SK-N-SH (cell line): ENCODE measurements around the gene ANO2. TPM values are rescaled to one million over a fixed set of nuclear protein-coding genes. Genes with fewer than 3 reads are reported as not detected.

Experiments used
- CTCF ChIA-PET: fragments of 300-600, 350-600 bp; formaldehyde crosslinking; extraction: SDS; loops from one replicate; lab custom pipeline; 2021; lab: Yijun Ruan, JAX
- POLR2A ChIA-PET: fragments of 350-600 bp; sonication (Branson Sonifier 250); formaldehyde crosslinking; extraction: SDS; loops from one replicate; lab custom pipeline; 2020; ENCODE audit warnings: antibody characterized with exemption, inconsistent platforms; lab: Yijun Ruan, JAX
- DNase-seq: peaks from one replicate; pipeline ENCODE4 v3.0.0; 2012
- H2AFZ ChIP-seq: fragments of 200-600 bp; sonication (generic); 2 replicates; pipeline ENCODE4 v1.8.1; 2016; ENCODE audit warnings: antibody characterized with exemption, mild to moderate bottlenecking, low read depth
- H3F3A ChIP-seq: fragments of 200-600 bp; sonication (generic); replicated peaks from 2 replicates; pipeline ENCODE3; 2016; ENCODE audit warnings: antibody characterized with exemption, mild to moderate bottlenecking; ENCODE audit not compliant: insufficient read depth
- H3K27ac ChIP-seq, 2 experiments: fragments of 200-500 bp in 1 of 2; fragments of 200-600 bp in 1 of 2; sonication (Bioruptor generic) in 1 of 2; sonication (generic), shearing (Covaris generic) in 1 of 2; 2 replicates each; pipeline versions ENCODE4 v1.5.1 to v1.6.1; 2014 to 2016; ENCODE audit warnings: low read depth in 2 of 2, inconsistent platforms in 1 of 2, low read length in 1 of 2, mild to moderate bottlenecking in 1 of 2, mixed read lengths in 1 of 2
- H3K27me3 ChIP-seq: fragments of 200-600 bp; sonication (generic), shearing (Covaris generic); 2 replicates; pipeline ENCODE4 v1.6.1; 2016; ENCODE audit warnings: mixed run types; ENCODE audit not compliant: insufficient read depth
- H3K36me3 ChIP-seq, 2 experiments: fragments of 200-500 bp in 1 of 2; fragments of 200-600 bp in 1 of 2; sonication (Bioruptor generic) in 1 of 2; sonication (generic) in 1 of 2; replicated peaks in 1 of 2; 2 replicates each; pipeline versions ENCODE3 to v1.5.1; 2014 to 2016; ENCODE audit warnings: low read length in 1 of 2, mild to moderate bottlenecking in 1 of 2; ENCODE audit not compliant: insufficient read depth in 2 of 2, control insufficient read depth in 1 of 2
- H3K4me1 ChIP-seq, 2 experiments: fragments of 200-500 bp in 1 of 2; fragments of 200-600 bp in 1 of 2; sonication (Bioruptor generic) in 1 of 2; sonication (generic), shearing (Covaris generic) in 1 of 2; 2 replicates each; pipeline versions ENCODE4 v1.5.1 to v1.6.1; 2014 to 2016; ENCODE audit warnings: low read depth in 1 of 2, low read length in 1 of 2, mixed run types in 1 of 2; ENCODE audit not compliant: insufficient read depth in 2 of 2, control insufficient read depth in 1 of 2
- H3K4me2 ChIP-seq: fragments of 200-600 bp; sonication (generic), shearing (Covaris generic); 2 replicates; pipeline ENCODE4 v1.6.1; 2017; ENCODE audit warnings: mixed run types
- H3K4me3 ChIP-seq, 2 experiments: fragments of 200-500 bp in 1 of 2; fragments of 200-600 bp in 1 of 2; sonication (Bioruptor generic) in 1 of 2; sonication (generic), shearing (Covaris generic) in 1 of 2; 2 replicates each; pipeline versions ENCODE4 v1.5.1 to v1.8.1; 2014 to 2016; ENCODE audit warnings: low read depth in 2 of 2, inconsistent platforms in 1 of 2, low read length in 1 of 2, mild to moderate bottlenecking in 1 of 2, mixed read lengths in 1 of 2, moderate library complexity in 1 of 2
- H3K79me2 ChIP-seq: fragments of 200-600 bp; sonication (generic); 2 replicates; pipeline ENCODE4 v1.8.1; 2017; ENCODE audit warnings: mild to moderate bottlenecking; ENCODE audit not compliant: insufficient read depth
- H3K9ac ChIP-seq: fragments of 200-600 bp; sonication (generic); 2 replicates; pipeline ENCODE4 v1.6.1; 2017; ENCODE audit warnings: mixed run types
- H3K9me2 ChIP-seq: fragments of 200-600 bp; sonication (generic); 2 replicates; pipeline ENCODE4 v1.6.1; 2017; ENCODE audit warnings: mixed run types
- H3K9me3 ChIP-seq: fragments of 200-600 bp; sonication (generic); 2 replicates; pipeline ENCODE4 v1.6.1; 2017; ENCODE audit warnings: mixed run types, mild to moderate bottlenecking, moderate library complexity
- H4K20me1 ChIP-seq: fragments of 200-600 bp; sonication (generic); 2 replicates; pipeline ENCODE4 v1.6.1; 2017; ENCODE audit warnings: mild to moderate bottlenecking, mixed run types; ENCODE audit not compliant: insufficient read depth
- EP300 ChIP-seq, 2 experiments: IDR thresholded peaks; 2 replicates each; pipeline versions ENCODE4 v1.4.0 to v1.6.1; 2012; ENCODE audit warnings: borderline replicate concordance in 1 of 2, low read depth in 1 of 2, low read length in 1 of 2
- EZH2phosphoT487 ChIP-seq: fragments of 200-600 bp; sonication (generic); IDR thresholded peaks from 2 replicates; pipeline ENCODE4 v1.6.1; 2017; ENCODE audit warnings: low read depth, mixed run types, mild to moderate bottlenecking, antibody characterized with exemption, moderate library complexity, borderline replicate concordance
- FOSL2 ChIP-seq: IDR thresholded peaks from 2 replicates; pipeline ENCODE4 v1.4.0; 2012; ENCODE audit warnings: low read depth, mild to moderate bottlenecking, moderate library complexity, borderline replicate concordance
- IRF3 ChIP-seq: fragments of 150-350 bp; IDR thresholded peaks from 2 replicates; pipeline ENCODE4 v1.6.1; 2016; ENCODE audit warnings: mild to moderate bottlenecking, low read depth, low read length
- MEF2A ChIP-seq: IDR thresholded peaks from 2 replicates; pipeline ENCODE4 v1.4.0; 2012; ENCODE audit warnings: low read depth, borderline replicate concordance
- NFIC ChIP-seq: IDR thresholded peaks from 2 replicates; pipeline ENCODE4 v1.4.0; 2012; ENCODE audit warnings: borderline replicate concordance
- RAD21 ChIP-seq: IDR thresholded peaks from 2 replicates; pipeline ENCODE4 v1.6.1; 2012; ENCODE audit warnings: mild to moderate bottlenecking, low read length
- RCOR1 ChIP-seq: fragments of 150-350 bp; IDR thresholded peaks from 2 replicates; pipeline ENCODE4 v1.6.1; 2017; ENCODE audit warnings: antibody characterized with exemption, low read length
- TAF1 ChIP-seq: IDR thresholded peaks from 2 replicates; pipeline ENCODE4 v1.6.1; 2012; ENCODE audit warnings: low read depth, mild to moderate bottlenecking, low read length, moderate library complexity, borderline replicate concordance
- WGBS: methylation state at CpG from one replicate; pipeline ENCODE4 v1.1.6; 2017; ENCODE audit warnings: low lambda C conversion rate; 5-methylcytosine and 5-hydroxymethylcytosine counted together
- polyA plus RNA-seq, 3 experiments: library from polyadenylated mRNA; depleted of rRNA; stranded (reverse); fragments of >200 nt; gene quantifications; 2 replicates each; pipeline ENCODE4 v1.2.3, GENCODE V29; 2012
- TF ChIP-seq, protein P1 (sequence below): IDR thresholded peaks from 2 replicates; pipeline ENCODE4; 2012
- TF ChIP-seq, protein P2 (sequence below): fragments of 200-600 bp; sonication (generic); IDR thresholded peaks from 2 replicates; pipeline ENCODE4 v1.6.1; 2017; ENCODE audit warnings: antibody characterized with exemption, mild to moderate bottlenecking, moderate library complexity
- TF ChIP-seq, protein P3 (sequence below): IDR thresholded peaks from 2 replicates; pipeline ENCODE4 v1.4.0; 2012; ENCODE audit warnings: low read depth, borderline replicate concordance
- TF ChIP-seq, protein P4 (sequence below): fragments of 150-350 bp; IDR thresholded peaks from 2 replicates; pipeline ENCODE4 v1.6.1; 2017; ENCODE audit warnings: antibody characterized with exemption, low read length, low read depth, borderline replicate concordance

ANO2 gene
- polyA plus RNA-seq, 1 of the 3 experiments (the other 2 are of a cell fraction): not detected

GRCh38 chr12:5621329-5621728 is 323.7 kb downstream of the ANO2 start:
- TF ChIP-seq, protein P1, sequence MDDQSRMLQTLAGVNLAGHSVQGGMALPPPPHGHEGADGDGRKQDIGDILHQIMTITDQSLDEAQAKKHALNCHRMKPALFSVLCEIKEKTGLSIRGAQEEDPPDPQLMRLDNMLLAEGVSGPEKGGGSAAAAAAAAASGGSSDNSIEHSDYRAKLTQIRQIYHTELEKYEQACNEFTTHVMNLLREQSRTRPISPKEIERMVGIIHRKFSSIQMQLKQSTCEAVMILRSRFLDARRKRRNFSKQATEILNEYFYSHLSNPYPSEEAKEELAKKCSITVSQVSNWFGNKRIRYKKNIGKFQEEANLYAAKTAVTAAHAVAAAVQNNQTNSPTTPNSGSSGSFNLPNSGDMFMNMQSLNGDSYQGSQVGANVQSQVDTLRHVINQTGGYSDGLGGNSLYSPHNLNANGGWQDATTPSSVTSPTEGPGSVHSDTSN: no peak
- TF ChIP-seq TAF1 (no peak), RAD21 (no peak), NFIC (no peak), RCOR1 (no peak), IRF3 (no peak), EZH2phosphoT487 (no peak), FOSL2 (no peak), EP300 (IDR thresholded peaks at IDR 0.05; ENCODE audit: borderline replicate concordance in 1 of 2, low read depth in 1 of 2, low read length in 1 of 2) (no peak), MEF2A (no peak)
- TF ChIP-seq, protein P2, sequence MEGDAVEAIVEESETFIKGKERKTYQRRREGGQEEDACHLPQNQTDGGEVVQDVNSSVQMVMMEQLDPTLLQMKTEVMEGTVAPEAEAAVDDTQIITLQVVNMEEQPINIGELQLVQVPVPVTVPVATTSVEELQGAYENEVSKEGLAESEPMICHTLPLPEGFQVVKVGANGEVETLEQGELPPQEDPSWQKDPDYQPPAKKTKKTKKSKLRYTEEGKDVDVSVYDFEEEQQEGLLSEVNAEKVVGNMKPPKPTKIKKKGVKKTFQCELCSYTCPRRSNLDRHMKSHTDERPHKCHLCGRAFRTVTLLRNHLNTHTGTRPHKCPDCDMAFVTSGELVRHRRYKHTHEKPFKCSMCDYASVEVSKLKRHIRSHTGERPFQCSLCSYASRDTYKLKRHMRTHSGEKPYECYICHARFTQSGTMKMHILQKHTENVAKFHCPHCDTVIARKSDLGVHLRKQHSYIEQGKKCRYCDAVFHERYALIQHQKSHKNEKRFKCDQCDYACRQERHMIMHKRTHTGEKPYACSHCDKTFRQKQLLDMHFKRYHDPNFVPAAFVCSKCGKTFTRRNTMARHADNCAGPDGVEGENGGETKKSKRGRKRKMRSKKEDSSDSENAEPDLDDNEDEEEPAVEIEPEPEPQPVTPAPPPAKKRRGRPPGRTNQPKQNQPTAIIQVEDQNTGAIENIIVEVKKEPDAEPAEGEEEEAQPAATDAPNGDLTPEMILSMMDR: no peak
- TF ChIP-seq, protein P3, sequence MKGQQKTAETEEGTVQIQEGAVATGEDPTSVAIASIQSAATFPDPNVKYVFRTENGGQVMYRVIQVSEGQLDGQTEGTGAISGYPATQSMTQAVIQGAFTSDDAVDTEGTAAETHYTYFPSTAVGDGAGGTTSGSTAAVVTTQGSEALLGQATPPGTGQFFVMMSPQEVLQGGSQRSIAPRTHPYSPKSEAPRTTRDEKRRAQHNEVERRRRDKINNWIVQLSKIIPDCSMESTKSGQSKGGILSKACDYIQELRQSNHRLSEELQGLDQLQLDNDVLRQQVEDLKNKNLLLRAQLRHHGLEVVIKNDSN: no peak
- TF ChIP-seq, protein P4, sequence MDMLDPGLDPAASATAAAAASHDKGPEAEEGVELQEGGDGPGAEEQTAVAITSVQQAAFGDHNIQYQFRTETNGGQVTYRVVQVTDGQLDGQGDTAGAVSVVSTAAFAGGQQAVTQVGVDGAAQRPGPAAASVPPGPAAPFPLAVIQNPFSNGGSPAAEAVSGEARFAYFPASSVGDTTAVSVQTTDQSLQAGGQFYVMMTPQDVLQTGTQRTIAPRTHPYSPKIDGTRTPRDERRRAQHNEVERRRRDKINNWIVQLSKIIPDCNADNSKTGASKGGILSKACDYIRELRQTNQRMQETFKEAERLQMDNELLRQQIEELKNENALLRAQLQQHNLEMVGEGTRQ: no peak
- Histone ChIP-seq H3K4me3 (no peak overlapping the region), H3K4me2 (no peak overlapping the region), H3K36me3 (no peaks in the 10 kb centered on the region), H3K27me3 (peaks cover 48% of the 10 kb centered on the region), H3K27ac (no peak overlapping the region), H3F3A (no peaks in the 10 kb centered on the region), H2AFZ (no peak overlapping the region), H4K20me1 (no peaks in the 10 kb centered on the region), H3K9ac (no peak overlapping the region), H3K9me3 (no peaks in the 10 kb centered on the region), H3K79me2 (no peaks in the 10 kb centered on the region), H3K9me2 (no peaks in the 10 kb centered on the region), H3K4me1 (no peaks in the 10 kb centered on the region)
- ChIA-PET POLR2A (no interaction called here), CTCF (no interaction called here)
- WGBS: 24% methylated on average over 9 of the region's 9 CpGs
- no peak for DNase-seq
